ENCODE results near the gene GPR84.

Gene GPR84

DNA sequence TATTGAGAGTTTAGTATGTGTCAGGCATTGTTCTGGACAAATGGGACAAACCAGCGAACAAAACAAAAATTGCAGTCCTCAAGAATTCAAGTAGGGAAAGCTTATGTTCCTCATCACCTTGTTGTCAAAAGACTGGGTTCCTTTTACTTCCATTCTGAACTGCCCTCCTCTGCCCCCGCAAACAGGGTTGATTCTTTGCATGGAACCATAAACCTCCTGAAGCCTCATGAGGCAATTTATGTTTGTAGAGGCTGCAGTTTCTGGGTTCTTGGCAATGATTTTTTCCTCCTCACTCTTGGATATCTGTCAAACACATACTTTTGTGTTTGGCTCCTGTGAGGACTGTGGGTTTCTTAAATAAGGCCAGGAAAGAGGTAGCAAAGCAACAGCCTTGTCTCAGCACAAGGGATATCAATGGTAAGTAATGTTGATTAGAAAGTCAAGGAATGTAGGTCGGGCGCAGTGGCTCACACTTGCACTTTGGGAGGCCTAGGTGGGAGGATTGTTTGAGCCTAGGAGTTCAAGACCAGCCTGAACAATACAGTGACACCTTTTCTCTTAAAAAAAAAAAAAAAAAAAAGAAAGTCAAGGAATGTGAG is 25.5 kb downstream of the GPR84 start:
- Histone ChIP-seq H3K9me3 (replicated peaks in 1 of 11) (no peaks in the 10 kb centered on the region), H3K36me3 (peaks cover 38 to 62% (median 44%) of the 10 kb centered on the region in 11 experiments), H3K4me3 (no peak overlapping the region), H3K4me1 (peaks cover 24 to 66% (median 42%) of the 10 kb centered on the region in 10 experiments), H3K27me3 (no peaks in the 10 kb centered on the region), H3K27ac (no peak overlapping the region), H4K20me1 (peaks cover 0 to 33% (median 10%) of the 10 kb centered on the region in 11 experiments; a peak in 10 of 22 replicates), H3K4me2 (peak overlapping the region in 2 of 11 experiments; percentile 54 to 64; a peak in 2 of 22 replicates), H3K9ac (peak overlapping the region in 1 of 11 experiments; percentile 31; a peak in 1 of 22 replicates)
- TF ChIP-seq Cebpa-rat (IDR thresholded peaks at IDR 0.05) = no peak

DNA sequence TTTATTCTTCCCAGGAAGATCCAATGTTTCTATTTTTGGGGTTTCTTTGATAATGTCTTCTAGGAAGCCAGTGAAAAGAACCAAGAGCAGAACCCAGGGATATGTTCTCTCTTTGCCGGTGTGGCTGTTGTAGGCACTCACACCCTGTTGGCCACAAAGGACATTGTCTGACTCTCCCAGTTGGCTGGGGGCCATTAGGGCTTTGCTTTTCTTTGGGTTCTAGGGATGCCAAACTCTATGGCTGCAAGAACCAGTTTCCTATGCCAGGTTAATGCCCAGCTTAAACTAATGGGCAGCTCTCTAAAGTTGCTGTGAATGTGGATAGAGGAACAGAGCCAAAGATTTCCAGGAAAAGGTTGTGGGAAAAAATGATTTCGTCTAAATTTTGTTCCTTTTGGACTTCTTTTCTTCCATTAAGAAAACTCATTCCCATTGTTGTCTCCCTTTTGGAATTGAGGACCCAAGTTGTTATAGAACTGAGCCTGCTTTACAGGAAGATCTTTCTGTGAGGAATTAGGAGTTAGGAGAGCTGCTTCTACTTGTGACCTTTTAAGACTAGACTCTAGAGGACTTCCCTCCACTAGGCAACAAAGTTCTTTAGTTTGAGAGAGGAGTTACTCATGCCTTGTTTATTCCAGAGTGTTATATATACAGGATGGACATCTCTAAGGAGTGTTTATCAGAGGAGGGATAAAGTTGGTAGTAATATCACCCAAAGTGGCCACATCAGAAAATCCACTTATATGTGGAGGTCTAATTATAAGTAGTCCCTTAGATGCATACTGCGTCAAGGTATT is 26.2 kb downstream of the GPR84 start:
- Histone ChIP-seq H3K27me3 (no peaks in the 10 kb centered on the region), H3K4me1 (peaks cover 24 to 74% (median 45%) of the 10 kb centered on the region in 10 experiments), H3K9me3 (replicated peaks in 1 of 11) (no peaks in the 10 kb centered on the region), H3K4me3 (no peak overlapping the region), H3K27ac (peak overlapping the region in 1 of 11 experiments; percentile 3; a peak in 2 of 22 replicates), H3K9ac (peak overlapping the region in 3 of 11 experiments; percentile 1 to 6 (median 3); a peak in 3 of 22 replicates), H3K36me3 (peaks cover 31 to 60% (median 37%) of the 10 kb centered on the region in 11 experiments), H3K4me2 (peak overlapping the region in 5 of 11 experiments; percentile 7 to 64 (median 54); a peak in 8 of 22 replicates), H4K20me1 (peaks cover 0 to 33% (median 10%) of the 10 kb centered on the region in 11 experiments; a peak in 10 of 22 replicates)
- TF ChIP-seq Cebpa-rat (IDR thresholded peaks at IDR 0.05) = no peak

DNA sequence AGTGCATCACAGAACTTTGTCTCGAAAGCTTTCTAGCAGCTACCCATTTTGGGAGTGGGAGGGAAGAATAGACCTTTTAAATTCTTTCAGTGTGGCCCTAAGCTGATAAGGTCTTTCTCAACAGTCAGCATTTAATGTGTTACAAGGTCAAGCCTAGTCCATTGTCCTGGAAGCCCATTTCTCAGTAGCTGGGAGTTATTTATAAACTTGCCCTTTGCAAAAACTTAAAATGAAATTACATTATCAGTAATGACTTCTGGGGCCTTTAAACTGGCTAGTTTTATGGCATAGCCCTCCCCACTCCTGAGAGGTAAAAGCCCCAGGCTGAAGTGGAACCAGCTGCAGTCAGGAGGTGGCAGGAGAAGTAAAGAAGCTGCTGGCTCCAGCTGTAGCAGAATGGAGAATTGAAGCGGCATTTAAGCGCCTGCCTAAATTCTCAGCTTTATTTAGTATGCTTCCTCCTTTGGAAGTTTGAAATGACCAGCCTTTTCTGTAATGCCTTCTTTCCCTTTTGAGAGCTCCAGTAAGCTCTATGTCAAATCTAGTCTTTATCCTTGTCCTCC is 26.9 kb downstream of the GPR84 start:
- TF ChIP-seq Cebpa-rat (IDR thresholded peaks at IDR 0.05) = no peak
- Histone ChIP-seq H3K4me2 (peak overlapping the region in 5 of 11 experiments; percentile 7 to 64 (median 54); a peak in 9 of 22 replicates), H3K9me3 (replicated peaks in 1 of 11) (no peaks in the 10 kb centered on the region)

DNA sequence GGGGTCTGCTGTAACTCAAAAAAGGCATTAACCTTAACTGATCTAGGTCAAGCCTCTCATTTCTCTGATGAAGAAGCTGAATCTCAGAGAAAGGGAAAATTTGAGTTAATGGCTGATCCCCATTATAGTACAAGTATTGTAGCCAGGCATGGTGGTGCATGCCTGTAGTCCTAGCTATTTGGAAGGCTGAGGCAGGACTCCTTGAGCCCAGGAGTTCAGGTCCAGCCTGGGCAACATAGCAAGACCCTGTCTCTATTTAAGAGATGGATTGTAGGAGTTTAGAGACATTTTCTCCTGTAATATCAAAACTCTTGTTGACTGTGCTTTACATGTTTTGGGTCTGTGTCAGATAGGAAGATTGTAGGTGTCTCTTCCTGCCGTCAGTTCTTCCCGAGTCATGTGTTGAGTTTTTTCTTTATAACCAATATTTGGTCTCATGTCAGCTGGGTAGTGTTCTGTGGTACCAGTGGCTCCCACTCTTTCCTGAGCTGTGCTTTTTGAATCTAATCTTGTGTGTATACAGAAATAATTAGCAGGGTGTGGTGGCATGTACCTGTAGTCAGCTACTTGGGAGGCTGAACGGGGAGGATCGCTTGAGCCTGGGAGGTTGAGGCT is 30.8 kb downstream of the GPR84 start:
- no peaks in the 10 kb centered on the region for H3K9me3 ChIP-seq (replicated peaks in 1 of 11)
- H3K4me2 ChIP-seq = peak overlapping the region in 5 of 11 experiments; percentile 4 to 97 (median 74); a peak in 5 of 22 replicates
- TF ChIP-seq Cebpa-rat (IDR thresholded peaks at IDR 0.05) = no peak
- H3K27ac ChIP-seq = 0 out of 22 replicates have a peak overlapping the region, but pooled peaks of 1 of the 11 experiments have one; percentile 2
- peaks cover 0 to 18% (median 0%) of the 10 kb centered on the region in 11 experiments; a peak in 6 of 22 replicates for H4K20me1 ChIP-seq
- H3K4me1 ChIP-seq = peaks cover 25 to 100% (median 91%) of the 10 kb centered on the region in 10 experiments
- H3K9ac ChIP-seq = no peak overlapping the region
- peaks cover 5 to 38% (median 18%) of the 10 kb centered on the region in 11 experiments; a peak in 15 of 22 replicates for H3K36me3 ChIP-seq
- H3K27me3 ChIP-seq = no peaks in the 10 kb centered on the region
- no peak overlapping the region for H3K4me3 ChIP-seq

More for the DNA sequence above, 26.9 kb downstream of the GPR84 start:
- Histone ChIP-seq H3K4me3 (no peak overlapping the region), H3K36me3 (peaks cover 24 to 53% (median 30%) of the 10 kb centered on the region in 11 experiments), H3K27ac (peak overlapping the region in 1 of 11 experiments; percentile 3; a peak in 2 of 22 replicates), H3K9ac (peak overlapping the region in 3 of 11 experiments; percentile 1 to 8 (median 6); a peak in 3 of 22 replicates), H4K20me1 (peaks cover 0 to 33% (median 10%) of the 10 kb centered on the region in 11 experiments; a peak in 10 of 22 replicates), H3K4me1 (peaks cover 24 to 80% (median 52%) of the 10 kb centered on the region in 10 experiments), H3K27me3 (no peaks in the 10 kb centered on the region)

DNA sequence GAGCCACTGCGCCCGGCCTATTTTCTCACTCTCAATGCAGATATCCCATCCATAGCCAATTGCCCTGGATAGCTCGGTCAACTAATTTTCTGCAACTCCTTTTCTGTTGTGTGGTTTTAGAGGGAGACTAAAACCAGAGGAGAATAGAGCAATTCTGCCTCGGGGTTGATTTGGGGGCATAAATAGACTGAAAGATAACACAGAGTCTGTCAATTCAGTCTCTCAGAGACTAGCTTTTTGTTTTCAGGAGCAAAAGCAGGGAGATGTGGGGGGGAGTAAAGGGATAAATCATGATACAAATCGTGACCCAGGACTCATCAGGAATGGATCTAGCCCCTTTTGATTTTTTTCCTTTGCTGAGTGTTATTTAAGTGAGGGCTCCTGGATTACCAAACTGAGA is 32.8 kb downstream of the GPR84 start:
- no peaks in the 10 kb centered on the region for H3K27me3 ChIP-seq
- H3K4me2 ChIP-seq = peak overlapping the region in 9 of 11 experiments; percentile 24 to 97 (median 84); a peak in 17 of 22 replicates
- TF ChIP-seq Cebpa-rat (IDR thresholded peaks at IDR 0.05) = no peak
- H3K9me3 ChIP-seq (replicated peaks in 1 of 11) = no peaks in the 10 kb centered on the region
- peaks cover 0 to 5% (median 0%) of the 10 kb centered on the region in 11 experiments; a peak in 2 of 22 replicates for H4K20me1 ChIP-seq
- H3K4me1 ChIP-seq = peaks cover 42 to 100% (median 95%) of the 10 kb centered on the region in 10 experiments
- H3K27ac ChIP-seq = peak overlapping the region in 9 of 11 experiments; percentile 1 to 69 (median 48); a peak in 15 of 22 replicates
- peaks cover 5 to 37% (median 16%) of the 10 kb centered on the region in 11 experiments; a peak in 15 of 22 replicates for H3K36me3 ChIP-seq
- H3K4me3 ChIP-seq = peak overlapping the region in 3 of 10 experiments; percentile 11 to 41 (median 34); a peak in 3 of 20 replicates
- H3K9ac ChIP-seq = peak overlapping the region in 7 of 11 experiments; percentile 17 to 58 (median 48); a peak in 8 of 22 replicates

DNA sequence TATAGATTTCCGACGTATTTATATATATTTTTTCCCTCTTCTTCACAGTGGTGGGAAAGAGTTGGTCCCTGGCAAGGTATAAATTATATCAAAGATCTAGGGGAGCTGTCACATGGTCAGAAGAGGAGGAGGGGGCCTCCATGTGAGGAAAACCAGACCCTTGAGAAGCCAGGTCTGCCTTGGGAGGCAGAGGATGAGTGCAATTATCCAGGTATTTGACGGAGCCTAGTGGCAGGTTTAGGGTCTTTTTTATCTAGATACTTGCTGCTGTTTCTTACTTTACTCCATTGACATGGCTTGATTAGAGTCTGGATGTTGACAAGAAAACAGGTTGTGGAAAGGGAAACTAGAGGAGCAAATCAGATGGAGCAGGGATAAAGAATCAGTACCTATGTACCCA is 33.8 kb downstream of the GPR84 start:
- Histone ChIP-seq H3K4me2 (peak overlapping the region in 10 of 11 experiments; percentile 22 to 97 (median 80); a peak in 18 of 22 replicates), H3K27ac (peak overlapping the region in 8 of 11 experiments; percentile 1 to 69 (median 51); a peak in 12 of 22 replicates), H3K4me3 (peak overlapping the region in 4 of 10 experiments; percentile 11 to 41 (median 34); a peak in 5 of 20 replicates)

DNA sequence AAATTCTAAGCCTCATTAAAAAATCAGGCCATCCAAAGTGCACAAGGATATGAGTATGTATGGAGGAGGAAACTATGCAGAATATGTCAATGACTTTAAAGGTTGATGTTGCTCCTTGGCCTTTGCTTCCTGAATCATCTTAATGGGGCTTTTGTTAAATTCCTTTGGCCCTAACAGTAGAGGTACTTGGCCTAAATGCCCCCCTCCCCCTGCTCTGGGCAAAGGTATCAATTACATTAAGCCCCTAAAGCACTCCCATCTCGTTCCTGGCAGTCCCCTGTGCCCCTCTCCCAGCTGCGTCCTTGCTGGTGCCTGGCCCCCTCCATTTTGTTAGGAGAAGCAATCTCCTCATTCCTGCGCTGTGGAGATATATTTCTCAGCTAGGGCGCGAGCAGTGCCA is 34.5 kb downstream of the GPR84 start:
- no peak for TF ChIP-seq Cebpa-rat (IDR thresholded peaks at IDR 0.05)
- Histone ChIP-seq H3K4me2 (peak overlapping the region in 8 of 11 experiments; percentile 73 to 97 (median 86); a peak in 11 of 22 replicates), H3K4me3 (no peak overlapping the region), H3K36me3 (peaks cover 5 to 37% (median 16%) of the 10 kb centered on the region in 11 experiments; a peak in 15 of 22 replicates), H4K20me1 (no peaks in the 10 kb centered on the region; a peak in 1 of 22 replicates), H3K27me3 (no peaks in the 10 kb centered on the region), H3K9ac (peak overlapping the region in 5 of 11 experiments; percentile 7 to 58 (median 26); a peak in 4 of 22 replicates), H3K9me3 (replicated peaks in 1 of 11) (no peaks in the 10 kb centered on the region), H3K4me1 (peaks cover 33 to 93% (median 87%) of the 10 kb centered on the region in 10 experiments), H3K27ac (peak overlapping the region in 5 of 11 experiments; percentile 27 to 69 (median 48); a peak in 5 of 22 replicates)

More for the DNA sequence above, 33.8 kb downstream of the GPR84 start:
- Histone ChIP-seq H3K9me3 (replicated peaks in 1 of 11) (no peaks in the 10 kb centered on the region), H3K4me1 (peaks cover 40 to 100% (median 94%) of the 10 kb centered on the region in 10 experiments), H4K20me1 (no peaks in the 10 kb centered on the region; a peak in 1 of 22 replicates), H3K27me3 (no peaks in the 10 kb centered on the region), H3K36me3 (peaks cover 5 to 37% (median 16%) of the 10 kb centered on the region in 11 experiments; a peak in 15 of 22 replicates), H3K9ac (peak overlapping the region in 9 of 11 experiments; percentile 2 to 58 (median 30); a peak in 12 of 22 replicates)
- no peak for TF ChIP-seq Cebpa-rat (IDR thresholded peaks at IDR 0.05)

All from BLaER1 treated with 17β-estradiol and CSF1 and Interleukin-3, amounts not matched to agents 10 nM and 100 nM (cell line).